KBM-7 (cell line): ENCODE data around the gene MVB12B.
A peak's percentile ranks its signal among the peaks of the same experiment; 100 is the strongest.

Experiments used
- DNase-seq: peaks from one replicate; pipeline ENCODE4 v3.0.0-alpha.2; 2015
- in situ Hi-C: fragments of 300-500 bp; cut with MboI; formaldehyde crosslinking; loops from 2 replicates; pipeline ENCODE4 v1.14.3; 2020; ENCODE audit warnings: low sequenced_read_pairs, low pct_unique_long_range_greater_than_20kb, mixed read lengths

MVB12B gene

DNA sequence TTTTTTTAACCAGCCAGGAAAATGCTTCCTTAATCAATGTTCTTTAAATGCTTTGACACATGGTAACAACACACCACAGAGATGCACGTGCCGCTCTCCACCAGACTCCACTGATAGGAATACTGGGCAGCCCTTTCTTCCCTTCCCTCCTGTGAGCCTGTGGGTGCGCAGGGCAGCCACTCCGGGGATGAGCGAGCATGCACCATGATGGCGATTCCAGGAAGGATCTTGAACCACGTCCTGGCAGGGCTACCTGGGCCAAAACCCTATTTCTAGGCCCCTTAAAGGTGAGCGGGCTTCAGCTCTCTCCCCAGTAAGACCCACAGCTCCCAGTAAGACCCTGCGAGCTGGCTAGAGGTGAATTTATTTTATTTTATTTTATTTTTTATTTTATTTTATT, 128.2 kb downstream of the MVB12B start:
- in situ Hi-C loops, result no loop called here
- no peak for DNase-seq

DNA sequence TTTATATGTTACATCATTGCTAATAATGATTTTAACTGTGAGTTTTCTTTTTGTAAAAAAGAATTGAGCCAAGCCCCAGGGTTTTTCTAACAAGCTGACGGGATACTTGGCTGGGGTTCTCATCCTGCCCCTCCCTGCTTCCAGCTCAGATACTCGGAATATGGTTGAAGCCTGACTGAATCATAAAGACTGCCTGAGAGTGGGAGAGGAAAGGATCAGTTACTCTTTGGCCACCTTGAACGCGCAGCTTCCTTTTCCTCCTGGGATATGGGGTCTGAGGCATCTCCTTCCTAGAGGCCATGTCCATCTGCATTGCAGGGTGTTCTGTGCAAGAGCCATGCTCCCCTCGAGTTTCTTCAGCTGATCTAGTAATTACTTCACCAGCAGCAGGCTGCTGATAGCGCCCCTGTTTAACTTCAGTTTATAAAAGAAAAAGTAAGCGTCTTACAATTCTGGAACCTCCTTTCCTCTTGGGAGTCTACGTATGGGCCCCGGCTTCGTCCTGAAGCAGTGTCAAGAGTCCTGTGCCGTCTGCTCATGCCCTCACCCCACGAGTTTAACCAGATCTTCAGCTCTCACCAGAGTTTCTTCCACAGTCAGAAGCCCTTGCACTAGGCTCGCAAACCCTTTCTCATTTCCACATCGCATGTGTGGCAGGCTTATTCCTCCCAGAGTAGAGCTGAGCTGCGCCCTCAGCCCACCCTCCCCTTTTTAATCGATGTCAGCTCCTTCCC, 130.0 kb downstream of the MVB12B start:
- no peak for DNase-seq
- in situ Hi-C loops, result no loop called here

DNA sequence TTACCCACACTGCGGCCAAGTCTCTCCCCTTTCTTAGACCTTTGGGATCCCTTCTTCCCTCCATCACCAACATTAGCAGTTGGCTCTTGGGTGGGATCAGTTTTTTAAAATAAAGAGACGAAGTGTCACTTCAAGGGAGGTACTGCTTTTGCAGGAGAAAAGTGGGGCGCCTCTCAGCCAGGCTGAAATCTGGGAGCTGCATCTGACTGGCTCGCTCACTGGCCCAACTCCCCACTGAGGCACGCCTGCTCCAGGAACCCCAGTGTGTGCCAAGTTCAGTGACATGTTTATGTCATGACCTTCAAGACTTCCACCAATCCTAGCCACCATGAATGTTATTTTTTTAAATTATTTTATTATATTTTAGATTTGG, 130.5 kb downstream of the MVB12B start:
- no peak for DNase-seq
- in situ Hi-C loops, result no loop called here

DNA sequence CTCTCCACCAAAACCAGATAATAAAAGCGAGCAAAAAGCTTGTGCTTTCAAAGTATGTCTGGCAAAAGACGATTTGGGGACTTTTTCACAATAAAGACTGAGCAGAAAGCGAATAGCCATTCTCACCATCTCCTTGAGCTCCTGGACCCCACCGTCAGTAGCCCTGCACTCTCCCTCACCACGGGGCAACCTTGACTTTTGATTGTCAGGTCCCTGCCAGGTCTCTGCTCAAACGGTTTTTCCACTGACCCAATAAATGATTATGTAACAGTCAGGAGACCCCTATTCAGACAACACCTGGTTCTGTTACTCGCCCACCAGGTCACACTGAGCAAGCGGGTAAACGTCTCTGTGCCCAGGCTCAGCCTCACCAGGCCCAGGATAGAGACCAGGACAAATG, 131.3 kb downstream of the MVB12B start:
- in situ Hi-C loops, result no loop called here
- no peak for DNase-seq

DNA sequence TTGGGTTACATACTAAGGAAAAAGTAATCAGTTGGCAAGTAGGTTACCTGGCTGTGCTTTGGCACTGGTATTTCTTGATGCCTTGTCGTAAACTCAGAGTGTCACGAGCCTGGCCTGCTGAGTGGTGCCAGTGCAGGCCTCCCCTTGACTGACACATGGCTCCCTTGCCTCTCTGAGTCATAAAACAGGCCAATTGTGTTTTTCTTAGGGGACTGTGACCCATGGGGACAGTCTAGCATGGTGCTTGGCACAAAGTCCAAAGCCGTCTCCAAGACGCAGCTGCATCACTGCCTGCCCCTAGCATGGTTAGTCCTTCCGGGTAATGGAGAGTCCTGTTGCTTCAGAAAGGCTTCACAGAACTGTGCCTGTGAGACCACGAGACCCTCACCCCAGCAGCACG, 132.5 kb downstream of the MVB12B start:
- in situ Hi-C loops, result no loop called here
- no peak for DNase-seq

DNA sequence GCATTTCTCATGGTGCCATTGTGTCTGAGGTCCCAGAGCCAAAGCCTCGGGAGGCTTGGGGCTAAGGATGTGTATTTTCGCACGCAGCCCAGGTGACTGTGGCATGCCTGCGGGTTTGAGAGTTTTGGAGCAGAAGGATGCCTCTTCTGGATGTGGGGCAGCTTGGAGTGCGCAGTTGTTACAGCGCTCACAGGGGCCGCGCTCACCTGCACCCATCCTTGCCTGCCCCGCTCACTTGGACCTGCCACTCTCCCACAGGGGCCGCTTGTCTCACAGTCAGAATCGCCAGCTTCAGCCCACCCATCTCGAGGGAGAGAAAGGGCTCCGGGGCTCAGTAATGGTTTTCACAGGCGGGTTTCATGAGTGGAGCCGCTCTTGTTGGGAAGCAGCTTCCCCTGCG, 132.9 kb downstream of the MVB12B start:
- in situ Hi-C loops, result no loop called here
- no peak for DNase-seq

DNA sequence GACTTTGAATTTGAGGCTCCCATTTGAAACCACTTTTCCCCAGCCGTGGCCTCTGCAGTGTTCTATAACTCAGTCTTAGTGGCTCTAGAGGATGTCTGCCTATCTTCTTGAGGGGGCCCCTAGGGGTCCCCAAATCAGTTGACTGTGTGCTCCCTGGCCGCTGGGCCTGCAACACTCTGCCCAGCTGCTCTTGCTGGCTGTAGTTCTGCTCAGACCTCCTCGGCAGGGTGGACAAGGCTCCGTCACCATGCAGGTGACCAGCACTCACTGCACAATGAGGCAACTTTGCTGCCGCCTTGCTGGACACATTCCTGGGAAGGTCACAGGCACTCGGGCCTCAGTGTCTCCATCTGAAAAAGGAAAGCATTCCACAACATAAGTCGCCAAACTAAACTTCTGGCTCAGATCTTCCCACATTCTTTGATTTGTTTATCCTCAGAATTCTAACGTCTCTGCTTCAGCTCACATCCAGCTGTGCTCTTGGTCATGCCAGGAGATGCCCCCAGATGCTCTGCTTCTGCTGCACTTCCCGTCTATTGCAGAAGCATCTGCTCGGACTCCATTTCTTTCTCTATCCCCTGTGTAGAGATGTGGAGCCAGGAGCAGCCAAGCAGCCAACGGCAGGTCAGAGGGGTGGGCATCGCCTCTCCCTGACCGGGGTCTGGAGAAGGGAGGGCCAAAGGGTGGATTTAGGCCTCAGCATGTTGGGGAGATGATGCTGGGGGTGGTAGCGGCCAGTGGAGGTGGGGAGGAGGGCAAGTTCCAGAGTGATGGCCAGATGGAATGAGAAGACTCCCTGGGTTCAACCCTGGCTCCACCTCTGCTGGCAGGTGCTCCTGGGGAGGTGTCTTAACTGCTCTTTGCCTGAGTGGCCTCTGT, 133.6 kb downstream of the MVB12B start:
- in situ Hi-C loops, result no loop called here
- no peak for DNase-seq

DNA sequence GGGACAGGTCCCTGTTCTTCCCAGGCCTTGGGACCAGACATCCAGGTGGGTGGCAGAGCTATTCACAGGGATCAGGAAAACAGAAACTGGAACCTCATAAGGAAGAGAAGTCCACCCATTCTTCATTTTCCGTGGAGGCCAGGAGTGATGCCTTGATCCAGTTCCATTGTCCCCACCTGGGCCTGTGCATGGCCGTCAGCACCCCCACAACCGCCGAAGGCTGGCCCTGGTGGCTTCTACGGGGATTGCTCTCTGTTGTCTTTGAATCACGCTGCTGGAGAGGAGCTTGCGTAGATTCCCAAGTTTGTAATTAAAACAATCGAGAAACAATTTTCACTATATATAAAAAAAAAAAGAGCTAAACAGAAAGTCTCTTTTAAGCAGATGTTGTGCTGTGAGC, 134.4 kb downstream of the MVB12B start:
- in situ Hi-C loops, result no loop called here
- no peak for DNase-seq

DNA sequence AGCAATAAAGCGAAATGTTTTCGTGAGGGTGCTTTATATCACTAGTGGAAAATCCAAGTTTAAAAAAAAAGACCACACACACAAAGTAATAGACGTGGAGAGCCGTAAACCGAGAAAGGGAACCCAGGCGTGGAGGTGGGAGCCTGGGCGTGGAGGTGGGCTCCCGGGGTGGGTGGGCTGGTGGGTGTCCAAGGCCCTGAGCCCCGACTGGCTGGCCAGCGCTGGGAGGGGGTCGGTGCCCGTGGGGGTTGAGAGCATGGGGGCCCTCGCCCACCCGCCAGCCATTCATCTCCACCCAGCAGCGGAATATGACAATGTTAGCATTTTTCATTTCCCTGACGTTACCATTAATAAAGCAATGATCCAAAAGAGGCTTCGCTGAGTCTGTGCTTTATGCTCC, 135.0 kb downstream of the MVB12B start:
- in situ Hi-C loops, result no loop called here
- DNase-seq, result no peak

DNA sequence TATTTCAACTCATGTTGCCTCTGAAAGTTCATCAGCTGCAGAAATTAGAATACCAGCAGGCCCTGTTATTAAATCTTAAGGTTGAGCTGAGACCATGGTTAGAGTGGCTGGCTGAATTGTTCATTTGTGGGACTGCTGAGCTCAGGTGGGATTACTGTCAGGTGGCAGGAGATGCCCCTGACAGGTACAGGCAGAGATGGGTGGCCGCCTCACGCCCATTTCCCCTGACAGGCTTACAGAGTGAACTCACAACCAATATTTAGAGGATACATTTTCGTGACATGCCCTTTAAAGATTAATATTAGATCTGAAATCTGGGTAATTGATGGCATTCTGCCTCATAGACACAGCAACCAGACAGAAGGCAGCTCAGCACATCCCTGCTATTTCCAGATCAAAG, 136.0 kb downstream of the MVB12B start:
- no peak for DNase-seq
- in situ Hi-C loops, result no loop called here

DNA sequence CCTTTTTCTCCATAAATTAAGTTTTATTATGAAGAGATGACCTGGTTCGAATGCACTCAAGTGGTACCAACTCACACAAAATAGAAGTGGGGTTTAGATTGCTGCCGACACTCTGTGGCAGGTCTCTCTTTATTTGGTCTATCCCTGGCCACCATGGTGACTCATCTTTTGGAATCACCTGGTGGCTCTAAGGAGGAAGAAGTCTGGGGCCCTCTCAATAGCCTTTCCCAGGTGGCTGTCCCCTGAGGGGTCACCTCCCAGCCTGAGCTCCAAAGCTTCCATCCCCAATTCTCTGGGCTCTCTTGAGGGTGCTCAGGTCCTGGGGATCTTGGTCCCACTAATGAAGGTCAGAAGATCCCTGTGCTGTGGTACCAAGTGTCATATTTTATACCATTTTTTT, 136.8 kb downstream of the MVB12B start:
- no peak for DNase-seq
- in situ Hi-C loops, result no loop called here

DNA sequence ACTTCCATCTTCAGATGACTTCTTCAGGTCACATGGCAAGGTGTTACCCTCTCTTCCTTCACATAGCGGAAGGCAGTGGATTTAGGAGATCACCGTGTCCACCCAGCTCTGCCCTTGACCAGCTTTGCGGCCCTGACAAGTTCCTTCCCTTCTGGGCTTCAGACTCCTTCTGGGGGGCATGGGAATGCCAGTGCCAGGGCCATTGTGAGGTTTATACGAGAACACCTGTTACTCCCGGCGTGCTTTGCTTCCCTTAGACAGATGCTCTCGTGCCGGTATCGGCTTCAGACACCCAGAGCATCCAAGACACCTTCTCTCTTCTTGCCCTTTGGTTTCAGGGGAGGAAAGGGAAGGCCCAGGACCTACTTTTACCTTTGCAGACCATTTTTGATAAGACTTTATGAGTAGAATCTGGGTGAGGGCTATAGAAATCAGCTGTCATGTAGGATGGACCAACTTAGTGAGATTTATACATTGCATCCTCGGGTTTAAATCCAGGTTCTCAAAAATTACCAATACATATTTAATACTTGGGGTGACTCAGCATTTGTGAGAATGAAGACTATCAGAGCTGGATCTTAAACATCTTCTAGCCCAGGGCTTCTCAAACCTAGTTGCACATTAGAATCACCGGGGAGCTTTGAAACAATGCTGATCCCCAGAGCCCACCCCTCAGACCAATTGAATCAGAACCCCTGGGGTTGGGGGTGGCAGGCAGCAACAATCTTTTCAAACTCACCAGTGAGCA, 138.2 kb downstream of the MVB12B start:
- in situ Hi-C loops, result no loop called here
- DNase-seq, result no peak

DNA sequence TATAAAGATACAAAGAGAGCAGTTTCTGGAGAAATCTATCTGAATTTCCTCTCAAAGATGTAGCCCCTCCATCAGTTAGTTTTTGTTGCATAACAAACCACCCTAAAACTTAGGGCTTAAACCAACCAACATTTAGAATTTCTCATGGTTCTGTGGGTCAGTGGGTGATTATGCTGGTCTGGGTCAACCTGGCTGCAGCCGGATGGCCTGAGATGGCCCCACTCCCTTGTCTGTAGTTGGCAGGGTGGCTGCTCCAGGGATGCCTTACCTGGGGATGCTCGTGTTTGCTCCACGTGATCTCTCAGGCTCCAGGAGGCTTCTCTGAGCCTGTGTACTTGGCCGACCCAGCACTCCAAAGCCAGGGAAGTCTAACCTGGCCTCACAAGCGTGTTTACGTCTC, 139.3 kb downstream of the MVB12B start:
- in situ Hi-C loops, result no loop called here
- DNase-seq, result no peak

DNA sequence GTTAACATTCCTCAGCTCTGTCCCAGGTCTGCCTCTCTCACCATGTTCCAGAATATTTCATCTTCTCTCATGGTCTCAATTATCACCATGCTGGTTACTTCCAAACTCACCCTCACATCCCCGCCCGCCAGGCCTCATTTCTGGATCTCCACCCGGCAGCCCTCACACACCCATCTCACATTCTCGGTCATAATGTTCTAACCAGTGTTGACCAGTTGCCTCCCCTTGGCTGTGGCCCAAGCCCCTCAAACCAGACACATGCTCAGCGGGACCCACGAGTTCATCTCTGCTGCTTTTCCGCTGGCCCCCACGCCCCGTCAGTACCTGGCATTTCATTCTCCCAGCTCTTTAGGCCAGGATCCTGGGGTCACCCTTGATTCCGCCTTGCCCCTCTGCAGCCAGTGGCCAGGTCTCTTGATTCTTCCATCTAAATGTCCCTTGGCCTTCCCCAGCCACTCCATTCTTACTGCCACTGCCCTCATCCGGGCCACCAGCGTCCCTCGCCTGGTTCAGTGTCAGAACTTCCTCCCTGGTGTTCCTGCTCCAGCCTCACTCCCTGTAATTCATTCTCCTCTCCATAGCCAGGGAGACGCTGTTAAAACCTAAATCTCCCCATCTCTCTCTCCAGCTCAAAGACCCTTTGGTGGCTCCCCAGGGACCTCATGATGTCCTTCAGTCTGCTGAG, 141.7 kb downstream of the MVB12B start:
- in situ Hi-C loops, result no loop called here
- no peak for DNase-seq

DNA sequence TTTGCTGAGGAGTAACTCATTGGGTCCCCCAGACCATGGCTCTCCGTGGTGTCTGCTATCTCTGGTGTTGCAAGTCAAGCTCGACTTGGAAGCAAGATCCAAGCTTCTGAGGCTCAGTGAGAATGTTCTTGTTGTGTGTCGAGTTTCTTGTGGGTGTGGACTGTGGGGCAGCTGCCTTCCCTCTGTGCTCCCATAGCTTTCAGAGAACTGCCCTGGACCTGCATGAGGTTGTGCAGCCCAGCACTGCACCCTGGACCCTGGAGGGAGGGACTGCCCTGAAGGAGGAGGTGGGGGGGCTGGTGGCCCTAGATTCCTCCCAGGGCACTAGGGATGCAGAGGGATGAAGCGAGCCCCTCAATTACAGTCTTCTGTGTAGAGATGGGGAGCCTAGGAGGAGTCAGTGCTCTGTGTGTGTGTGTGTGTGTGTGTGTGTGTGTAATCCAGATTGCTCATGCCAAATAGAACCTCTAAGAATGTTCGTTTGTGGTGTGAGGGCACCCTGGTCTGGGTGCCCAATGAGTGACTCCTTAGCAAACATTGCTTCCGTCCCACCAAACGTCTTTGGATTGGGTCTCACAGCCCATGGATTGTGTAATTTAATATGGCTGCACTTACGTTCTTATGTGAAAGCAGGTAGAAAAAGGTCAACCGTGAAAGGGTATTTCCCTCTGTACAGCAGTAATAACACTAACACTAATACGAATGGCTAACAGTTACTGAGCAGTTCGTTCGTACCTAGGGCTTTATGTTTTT, 143.8 kb downstream of the MVB12B start:
- DNase-seq, result no peak
- in situ Hi-C loops, result no loop called here

DNA sequence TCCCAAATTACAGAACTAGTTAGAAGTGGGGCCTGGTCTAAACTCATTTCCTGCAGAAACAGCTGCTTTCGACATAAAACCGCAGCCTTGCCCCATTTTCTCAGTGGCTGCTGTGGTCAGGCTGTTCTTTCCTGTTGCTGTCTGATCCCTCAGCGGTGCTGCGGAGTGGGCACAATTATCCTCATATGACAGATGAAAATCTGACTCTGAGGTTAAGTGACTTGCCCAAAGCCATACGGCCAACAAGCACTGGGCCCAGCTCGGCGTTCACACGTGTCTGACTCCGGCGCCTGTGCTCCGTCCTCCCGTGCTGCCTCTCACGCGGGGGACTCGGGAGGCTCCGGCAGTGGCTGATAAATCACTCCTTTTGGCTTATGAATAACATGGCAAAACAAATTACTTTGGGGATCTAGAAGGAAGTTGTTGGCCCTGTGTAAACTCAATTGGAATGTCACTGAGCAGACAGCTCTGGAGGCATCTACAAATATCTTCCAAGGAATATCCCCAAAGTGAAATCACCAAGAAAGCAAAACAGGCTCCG, 144.5 kb downstream of the MVB12B start:
- DNase-seq, result peak; percentile 97
- in situ Hi-C loops, result no loop called here

DNA sequence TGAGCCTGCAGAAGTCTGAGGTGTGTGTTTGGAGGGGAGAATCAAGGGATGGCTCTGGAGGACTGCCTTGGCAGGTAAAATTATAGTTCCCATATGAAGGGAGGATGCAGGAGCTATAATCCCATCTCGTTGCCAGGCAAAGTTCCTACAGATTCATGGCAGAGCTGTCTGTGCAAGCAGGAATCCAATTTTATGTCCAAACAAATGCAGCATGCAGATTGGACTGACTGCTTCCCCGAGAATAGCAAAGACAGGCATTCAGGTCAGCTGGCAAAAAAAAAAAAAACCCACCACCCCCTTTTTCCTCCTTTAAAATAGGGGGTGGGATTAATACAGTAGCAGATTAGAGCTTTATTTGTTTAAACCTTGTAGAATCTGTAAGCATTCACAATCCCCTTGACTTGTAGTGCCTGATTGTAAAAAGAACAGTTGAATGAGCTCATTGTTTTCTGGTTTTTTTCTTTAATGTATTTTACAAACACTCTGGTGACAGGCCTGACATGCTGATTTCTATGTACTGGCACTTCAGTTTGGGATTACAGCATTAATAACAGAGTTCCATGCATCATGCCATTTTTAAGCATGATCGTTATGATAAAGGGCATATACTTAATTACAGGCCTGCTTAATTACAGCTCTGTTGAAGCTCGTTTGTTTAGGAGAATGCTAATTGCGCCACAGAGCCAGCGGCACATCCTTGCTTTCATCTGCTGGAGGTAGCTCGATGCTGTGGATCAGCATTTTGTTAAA, 145.7 kb downstream of the MVB12B start:
- no peak for DNase-seq
- in situ Hi-C loops, result no loop called here

DNA sequence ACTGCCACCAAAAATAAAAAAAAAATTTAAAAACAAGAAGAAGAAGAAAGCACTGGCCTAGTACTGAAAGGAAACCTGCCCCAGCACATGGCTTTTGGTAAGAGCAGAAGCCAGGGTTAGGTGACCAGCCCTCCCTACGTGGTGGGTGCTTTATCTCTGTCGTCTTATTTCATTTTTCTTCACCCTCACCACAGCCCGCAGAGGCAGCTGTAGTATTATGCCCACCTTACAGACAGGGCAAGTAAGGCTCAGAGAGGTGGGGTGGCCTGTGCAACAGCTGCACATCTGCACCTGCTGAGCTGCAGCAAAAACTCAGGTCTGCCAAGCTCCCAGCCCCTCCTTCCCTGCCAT, 146.3 kb downstream of the MVB12B start:
- in situ Hi-C loops, result no loop called here
- no peak for DNase-seq
